ENCODE results near the gene C14orf132.
A peak's percentile ranks its signal among the peaks of the same experiment; 100 is the strongest.

GRCh38 chr14:95993768-95994592, 45.2 kb upstream of the C14orf132 start:
- TF ChIP-seq BHLHE40 (IDR thresholded peaks at IDR 0.05; ENCODE audit: low read depth, low read length) (no peak), FOS (IDR thresholded peaks at IDR 0.05; ENCODE audit: low read depth, low read length) (no peak), CHD1 (IDR thresholded peaks at IDR 0.05; ENCODE audit: low read depth, low read length) (no peak), CTCF (conservative IDR thresholded peaks at IDR 0.05; ENCODE audit: low read depth, low read length) (peak; percentile 89), MXI1 (IDR thresholded peaks at IDR 0.05; ENCODE audit: borderline replicate concordance, low read depth, low read length) (no peak), POLR2A (IDR thresholded peaks at IDR 0.05; ENCODE audit: low read depth, low read length) (no peak), RFX5 (IDR thresholded peaks at IDR 0.05; ENCODE audit: low read depth, low read length) (no peak), RAD21 (IDR thresholded peaks at IDR 0.05; ENCODE audit: low read length) (peak; percentile 88), NFE2L2 (IDR thresholded peaks at IDR 0.05; ENCODE audit: low read depth, low read length) (no peak), USF2 (IDR thresholded peaks at IDR 0.05; ENCODE audit: low read depth, low read length) (no peak), CEBPB (IDR thresholded peaks at IDR 0.05; ENCODE audit: low read depth, low read length) (no peak), SMC3 (IDR thresholded peaks at IDR 0.05; ENCODE audit: low read depth, low read length) (peak; percentile 78)
